NAMALWA (cell line): Measurements from ENCODE around the gene COA8.

Experiments
- DNase-seq: peaks from one replicate; pipeline ENCODE4 v3.0.0-alpha.2; 2015; ENCODE audit warnings: low spot score

Gene COA8

DNA sequence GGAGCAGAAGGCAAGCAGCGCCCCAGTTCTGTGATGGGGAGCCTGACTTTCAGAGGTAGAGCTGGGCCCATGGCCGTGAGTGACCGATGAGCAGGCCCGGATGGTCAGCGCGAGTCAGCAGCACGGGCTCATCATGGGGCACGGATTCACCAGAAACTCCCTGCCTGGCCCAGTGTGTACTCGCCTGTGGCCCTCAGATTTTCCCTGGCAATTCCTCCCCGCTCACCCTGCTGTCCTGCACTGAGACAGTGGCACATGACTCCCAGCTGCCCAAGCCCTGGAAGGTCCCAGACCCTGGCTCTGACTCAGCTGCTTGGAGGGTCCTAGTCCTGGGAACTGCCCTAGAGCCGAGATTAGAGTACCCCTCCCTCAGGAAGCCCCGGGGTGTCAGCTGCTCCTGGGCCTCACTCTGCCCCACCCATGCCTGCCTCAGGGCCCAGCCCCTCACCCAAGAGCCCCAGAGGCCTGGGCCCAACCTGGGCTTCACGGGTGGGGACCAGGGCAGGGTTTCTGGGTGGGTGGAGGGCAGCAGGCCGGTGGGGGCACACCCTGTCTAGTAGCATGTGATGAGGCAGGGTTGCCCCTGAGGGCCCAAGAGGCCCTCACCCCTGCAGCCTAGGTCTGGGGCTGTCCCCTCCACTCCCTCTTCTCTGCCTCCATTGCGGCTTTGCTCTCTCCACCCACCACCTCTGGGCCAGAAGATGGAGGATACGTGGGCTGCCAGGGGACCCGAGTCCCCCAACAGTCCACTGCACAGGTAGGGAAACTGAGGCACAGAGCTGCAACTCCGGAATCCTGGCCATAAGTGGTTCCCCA lies 25.4 kb upstream of the COA8 start:
- no peak for DNase-seq

GRCh38 chr14:103538291-103539055 lies 24.3 kb upstream of the COA8 start:
- no peak for DNase-seq

GRCh38 chr14:103539056-103539825 lies 23.5 kb upstream of the COA8 start:
- no peak for DNase-seq

DNA sequence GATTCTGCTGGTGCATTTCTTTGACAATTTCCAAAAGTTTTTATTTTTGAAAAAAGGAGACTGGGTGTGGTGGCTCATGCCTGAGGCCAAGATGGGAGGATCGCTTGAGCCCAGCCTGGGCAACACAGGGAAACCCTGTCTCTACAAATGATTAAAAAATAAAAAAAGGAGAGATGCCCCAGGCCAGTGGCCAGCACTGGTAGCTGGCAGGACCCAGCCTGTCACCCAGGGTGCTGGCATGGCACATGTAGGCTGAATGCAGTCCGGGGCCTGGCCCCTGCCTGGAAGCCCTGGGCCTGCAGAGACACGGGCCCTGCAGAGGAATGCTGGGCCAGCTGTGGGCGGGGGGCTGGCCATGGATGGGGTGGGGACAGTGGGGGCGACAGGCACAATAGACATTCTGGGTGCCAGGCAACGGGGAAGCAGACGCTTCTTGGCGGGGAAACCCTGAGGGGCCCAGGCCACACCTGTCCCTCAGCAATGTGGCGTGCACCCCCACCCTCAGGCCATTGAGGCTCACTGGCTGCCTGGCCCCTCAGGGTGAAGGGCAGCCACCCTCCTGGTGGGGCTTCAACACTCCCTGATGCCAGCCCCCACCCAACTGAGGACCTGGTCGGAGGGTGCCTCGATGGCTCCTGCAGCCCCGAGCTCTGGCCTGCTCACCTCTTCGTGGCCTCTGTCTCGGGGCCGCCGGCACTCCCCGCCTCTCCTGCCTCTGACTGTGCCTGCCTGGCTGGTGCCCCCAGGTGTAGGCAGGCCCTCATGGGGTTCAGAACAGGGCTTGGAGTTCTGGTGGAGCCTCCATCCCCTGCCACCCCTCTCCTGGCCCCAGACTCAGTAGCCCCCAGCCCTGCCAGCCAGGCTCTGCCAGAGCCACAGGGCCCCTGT lies 21.7 kb upstream of the COA8 start:
- DNase-seq = no peak

- DNase-seq = no peak
Observed at GRCh38 chr14:103541709-103542604, 20.8 kb upstream of the COA8 start.

DNA sequence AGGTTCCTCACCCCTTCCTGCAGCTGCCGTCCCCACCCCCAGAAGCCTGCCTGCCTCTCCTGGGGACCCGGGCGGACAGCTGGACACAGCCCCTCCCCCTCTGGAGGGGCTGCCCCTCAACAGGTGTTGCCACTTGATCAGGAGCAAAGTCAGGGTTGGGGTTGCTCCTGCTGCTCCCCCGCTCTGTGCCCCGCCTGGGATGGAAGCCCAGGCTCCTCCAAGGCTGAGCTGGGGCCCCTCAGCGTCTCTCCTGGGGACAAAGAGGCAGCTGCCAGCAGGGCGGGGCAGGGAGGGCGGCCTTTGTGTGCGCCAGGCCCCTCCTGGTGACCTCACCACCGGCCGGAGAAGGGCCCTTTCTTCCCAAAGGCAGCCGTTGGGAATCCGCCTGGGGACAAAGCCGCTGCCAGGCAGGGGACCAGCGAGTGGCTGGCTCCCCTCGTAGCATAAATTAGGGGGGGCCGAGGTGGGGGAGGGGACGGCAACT lies 20.1 kb upstream of the COA8 start:
- no peak for DNase-seq

DNA sequence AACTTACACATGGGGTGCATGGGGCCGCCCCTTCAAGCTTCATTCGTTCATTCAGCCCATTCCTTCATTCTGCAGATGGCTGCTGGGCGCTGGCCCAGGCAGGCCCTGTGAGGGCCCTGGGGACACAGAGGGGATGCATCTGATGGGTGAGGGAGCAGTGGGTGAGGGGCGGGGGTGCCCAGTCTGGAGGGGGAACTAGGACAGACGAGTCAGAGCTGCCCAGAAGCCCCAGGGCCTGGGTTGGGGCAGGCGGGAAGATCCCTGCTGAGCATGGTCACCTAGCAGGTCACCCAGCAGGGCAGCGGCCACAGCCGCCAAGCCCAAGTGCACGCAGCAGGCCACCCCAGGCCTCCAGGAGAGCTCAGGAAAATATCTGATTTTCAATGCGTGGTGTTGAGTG lies 19.6 kb upstream of the COA8 start:
- DNase-seq = no peak

GRCh38 chr14:103543721-103544387 lies 18.9 kb upstream of the COA8 start:
- no peak for DNase-seq

DNA sequence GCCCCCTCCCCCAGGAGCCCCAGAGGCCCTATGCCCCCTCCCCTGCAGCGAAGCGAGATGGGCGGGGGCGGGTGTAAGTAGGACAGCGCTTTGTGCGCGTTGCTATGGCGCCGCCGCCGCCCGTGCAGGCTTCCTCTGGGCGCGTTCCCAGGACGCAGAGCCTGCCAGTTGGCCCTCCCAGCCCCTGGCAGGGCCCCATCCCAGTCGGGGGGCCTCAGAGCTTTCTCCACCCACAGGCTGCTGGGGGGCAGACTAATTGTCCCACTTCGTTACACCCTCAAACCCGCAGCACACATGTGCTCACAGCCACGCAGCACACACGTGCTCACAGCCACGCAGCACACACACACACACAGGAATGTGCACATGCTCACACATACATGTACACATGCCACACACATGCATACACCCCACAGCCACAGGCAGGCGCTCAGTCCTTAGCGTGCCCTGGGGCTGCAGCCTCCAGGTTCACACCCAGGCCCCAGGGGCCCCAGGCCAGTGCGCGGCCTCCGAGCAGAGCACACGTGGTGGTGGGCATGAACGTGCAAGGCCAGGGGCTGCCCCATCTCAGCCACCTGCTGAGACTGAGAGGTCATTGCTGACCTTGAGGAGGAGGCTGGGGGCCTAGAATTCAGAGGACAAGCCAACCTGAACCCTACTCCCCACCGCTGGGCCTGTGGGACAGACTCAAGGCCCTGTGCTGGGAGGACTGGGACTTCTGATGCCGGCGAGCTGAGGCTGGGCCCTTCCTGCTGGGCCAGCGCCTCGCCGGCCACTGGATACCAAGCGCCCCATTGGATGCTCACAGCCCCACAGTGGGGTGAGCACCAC lies 18.2 kb upstream of the COA8 start:
- no peak for DNase-seq

- DNase-seq = no peak
Observed at GRCh38 chr14:103545219-103545914, 17.4 kb upstream of the COA8 start.

DNA sequence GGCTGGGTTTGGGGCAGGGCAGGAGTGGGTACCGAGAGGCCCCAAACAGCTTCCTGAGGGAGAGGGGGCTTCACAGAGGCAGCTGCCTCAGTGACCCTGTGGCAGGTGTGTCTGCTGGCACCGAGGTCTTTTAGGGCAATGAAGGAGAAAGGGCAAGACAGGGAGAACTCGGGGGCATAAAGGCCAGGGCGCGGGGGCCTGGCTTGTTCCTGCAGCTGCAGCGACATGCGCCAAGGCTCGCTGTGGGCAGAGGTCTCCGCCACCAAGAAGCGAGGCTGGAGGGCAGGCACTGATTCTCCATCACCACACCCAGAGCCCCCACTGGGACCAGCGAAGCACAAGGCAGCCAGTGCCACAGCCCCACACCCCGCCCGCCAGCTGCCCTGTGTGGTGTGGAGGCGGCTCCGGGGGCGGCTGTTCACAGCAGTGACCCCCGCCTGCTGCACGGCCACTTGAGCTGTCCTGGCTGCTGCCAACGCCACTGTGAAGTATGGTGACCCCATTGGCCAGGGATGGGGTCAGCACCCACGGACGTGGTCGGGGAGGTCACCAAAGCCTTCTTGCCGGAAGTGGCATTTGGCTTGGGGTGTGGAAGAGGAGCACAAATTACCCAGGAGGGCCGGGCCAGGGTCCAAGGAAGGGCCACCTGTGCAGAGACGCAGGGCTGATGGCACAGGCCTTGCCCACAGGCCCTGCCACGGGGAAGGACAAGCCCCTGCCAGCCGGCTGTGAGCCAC lies 16.7 kb upstream of the COA8 start:
- no peak for DNase-seq

DNA sequence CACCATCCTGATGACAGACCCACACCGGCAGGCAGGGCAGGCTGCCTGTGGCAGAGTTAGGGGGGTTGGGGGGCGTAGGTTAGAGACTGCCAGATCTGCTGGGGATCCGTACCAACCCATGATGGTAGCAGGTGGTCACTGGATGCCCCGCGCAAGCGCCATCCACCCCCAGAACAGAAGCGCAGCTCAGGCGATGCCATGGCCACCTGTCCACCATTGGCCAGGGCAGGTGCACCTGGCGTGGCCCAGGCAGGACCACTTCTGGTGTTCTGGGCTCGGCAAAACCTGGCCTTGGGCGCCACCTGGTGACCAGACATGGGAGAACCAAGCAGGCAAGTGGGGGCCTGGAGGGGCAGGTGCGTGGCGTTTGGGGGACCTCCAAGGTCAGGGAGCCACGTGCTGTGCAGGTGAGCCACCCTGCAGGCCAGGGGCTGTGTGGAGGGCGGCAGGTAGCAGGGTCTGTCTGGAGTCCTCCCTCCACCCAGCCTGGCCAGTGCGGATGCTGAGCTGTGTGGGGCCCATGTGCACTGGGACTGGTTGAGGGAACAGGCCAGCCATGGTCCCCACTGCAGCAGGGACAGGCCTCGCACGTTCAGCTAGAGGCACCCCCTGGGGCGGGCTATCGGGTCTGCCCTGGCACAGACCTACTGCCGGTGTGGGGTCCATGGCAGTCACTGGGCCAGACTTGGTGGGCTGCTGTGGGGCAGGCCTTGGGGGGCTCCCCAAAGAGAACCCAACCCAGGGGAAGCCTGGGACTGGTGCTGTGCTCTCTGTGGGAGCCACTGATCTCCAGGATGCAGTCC lies 15.9 kb upstream of the COA8 start:
- peak; percentile 71 for DNase-seq

DNA sequence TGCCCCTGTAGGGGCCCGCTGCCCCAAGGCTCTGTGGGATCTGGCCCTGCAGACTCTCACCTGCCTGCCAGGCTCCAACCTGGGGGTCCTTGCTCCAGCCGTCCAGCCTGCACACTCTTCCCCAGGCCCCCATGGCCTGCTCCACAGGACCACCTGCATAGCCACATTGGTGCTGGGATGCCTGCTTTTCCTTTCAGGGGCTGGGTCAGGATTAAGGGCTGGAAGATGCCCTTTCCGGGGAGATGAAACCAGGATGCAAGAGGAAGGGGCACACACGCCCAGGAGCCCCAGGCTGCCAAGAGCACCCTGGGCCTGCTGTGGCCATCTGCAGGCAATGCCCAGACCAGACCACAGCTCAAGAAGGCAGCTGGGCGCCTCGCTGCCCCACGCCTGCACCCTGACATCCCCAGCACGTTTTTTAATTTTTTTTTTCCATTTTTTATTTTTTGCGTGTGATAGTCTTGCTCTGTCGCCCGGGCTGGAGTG lies 15.3 kb upstream of the COA8 start:
- DNase-seq = no peak

DNA sequence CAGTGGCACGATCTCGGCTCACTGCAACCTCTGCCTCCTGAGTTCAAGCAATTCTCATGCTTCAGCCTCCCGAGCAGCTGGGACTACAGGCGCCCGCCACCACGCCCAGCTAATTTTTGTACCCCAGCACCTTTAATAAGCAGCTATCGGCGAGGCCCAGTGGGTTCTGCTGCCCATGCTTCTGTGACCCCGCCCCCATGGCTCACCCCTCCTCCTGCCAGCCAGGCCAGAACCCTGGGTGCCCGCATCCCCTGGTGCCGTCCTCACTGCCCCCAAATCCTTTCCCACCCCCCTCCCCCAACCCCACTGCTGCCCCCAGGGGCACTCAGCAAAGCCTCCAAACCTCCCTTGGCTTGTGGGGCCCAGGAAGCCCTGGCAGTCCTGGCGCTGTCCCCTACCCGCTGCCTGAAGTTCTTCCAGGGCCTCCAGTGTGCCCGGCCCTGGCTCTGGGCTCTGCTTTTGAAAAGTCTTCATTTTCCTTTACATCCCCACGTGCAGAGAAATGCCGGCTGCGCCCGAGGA lies 14.8 kb upstream of the COA8 start:
- DNase-seq = no peak

DNA sequence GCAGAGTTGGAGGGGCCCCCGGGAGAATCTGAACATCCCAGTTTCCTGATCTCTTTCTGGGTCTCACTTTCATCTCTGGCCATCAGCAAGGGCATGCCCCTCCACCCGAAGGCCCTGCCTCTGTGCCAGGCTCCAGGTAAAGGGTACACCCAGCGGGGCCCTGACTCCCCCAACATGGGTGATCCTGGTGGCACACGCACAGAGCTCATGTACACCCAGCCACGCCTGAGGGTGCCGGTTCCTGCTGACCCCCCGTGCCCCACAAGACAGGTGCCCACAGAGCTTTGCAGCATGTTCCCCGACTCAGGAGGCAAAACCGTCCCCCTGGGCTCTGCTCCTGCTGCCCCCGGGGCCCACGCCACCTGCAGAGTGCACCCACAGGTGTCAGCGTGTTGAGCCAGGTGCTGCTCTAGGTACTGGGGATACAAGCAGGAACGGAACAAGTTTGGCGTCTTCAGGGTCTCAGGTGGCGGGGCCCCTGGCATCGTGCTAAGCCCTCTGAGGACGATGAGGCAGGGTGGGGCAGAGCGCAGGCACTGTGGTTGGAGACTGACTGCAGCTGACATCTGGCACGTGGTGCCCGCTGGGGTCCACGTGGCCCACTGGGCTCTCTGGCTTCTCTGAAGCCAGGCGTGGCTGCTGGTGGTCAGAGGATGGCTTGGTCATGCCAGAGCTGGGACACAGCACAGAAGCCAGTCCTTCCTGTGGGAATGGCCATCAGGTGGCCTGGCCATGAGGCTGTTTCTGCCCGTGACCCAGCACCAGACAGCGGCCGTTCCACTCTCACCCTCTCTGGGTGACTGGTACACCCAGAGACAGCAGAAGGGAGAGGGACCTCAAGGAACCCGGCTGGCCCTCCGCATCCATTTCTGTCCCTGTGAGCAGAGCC lies 14.1 kb upstream of the COA8 start:
- DNase-seq = no peak
